GM21360 (cell line): ENCODE measurements around the gene UBR1.
"Not testable (repeated sequence)": the region's sequence is repeated elsewhere in the genome, so short reads cannot be mapped to it uniquely, and the experiment has no call there.

Experiments
- ATAC-seq: cut with Tn5 transposase; IDR thresholded peaks from one replicate; pipeline ENCODE4 v1.9.1; 2021; ENCODE audit warnings: mild to moderate bottlenecking, moderate library complexity; ENCODE audit not compliant: unreplicated experiment

Gene UBR1

DNA sequence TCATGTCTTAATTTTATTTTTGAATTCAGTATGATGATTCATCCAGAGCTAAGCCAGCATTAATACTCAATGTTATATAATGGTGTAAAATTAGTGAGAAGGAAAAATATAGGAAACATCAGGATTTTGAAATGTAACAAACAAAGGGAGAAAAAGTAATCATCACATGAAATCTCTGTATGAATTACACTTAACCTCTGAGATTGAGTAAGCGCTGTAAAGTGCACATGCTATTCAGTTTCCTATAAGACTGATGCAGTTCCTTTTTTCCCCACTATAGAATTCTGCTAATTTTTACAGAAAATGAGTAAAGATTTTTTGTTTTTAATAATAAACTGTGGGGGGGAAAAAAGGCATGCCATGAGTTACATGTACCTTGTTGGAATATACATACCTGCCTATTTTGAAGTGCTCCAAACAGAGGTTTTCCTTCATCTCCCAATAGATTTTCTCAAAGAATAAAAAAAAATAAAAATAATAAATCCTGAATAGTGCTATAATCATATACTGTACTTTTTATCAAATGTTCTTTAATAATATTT is 121.3 kb downstream of the UBR1 start:
- no peak for ATAC-seq

DNA sequence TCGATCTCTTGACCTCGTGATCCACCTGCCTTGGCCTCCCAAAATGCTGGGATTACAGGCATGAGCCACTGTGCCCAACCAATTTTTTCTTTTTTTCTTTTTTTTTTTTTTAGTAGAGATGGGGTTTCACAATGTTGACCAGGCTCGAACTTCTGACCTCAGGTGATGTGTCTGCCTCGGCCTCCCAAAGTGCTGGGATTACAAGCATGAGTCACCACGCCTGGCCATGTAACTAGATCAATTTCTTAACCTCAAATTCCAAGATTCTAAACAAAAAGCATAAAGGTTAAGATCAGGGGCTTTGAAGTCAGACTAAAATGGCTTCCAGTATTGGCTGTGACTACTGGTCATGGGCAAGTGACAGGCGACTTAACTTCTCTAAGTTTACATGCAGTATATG is 126.7 kb downstream of the UBR1 start:
- not testable (repeated sequence) for ATAC-seq

DNA sequence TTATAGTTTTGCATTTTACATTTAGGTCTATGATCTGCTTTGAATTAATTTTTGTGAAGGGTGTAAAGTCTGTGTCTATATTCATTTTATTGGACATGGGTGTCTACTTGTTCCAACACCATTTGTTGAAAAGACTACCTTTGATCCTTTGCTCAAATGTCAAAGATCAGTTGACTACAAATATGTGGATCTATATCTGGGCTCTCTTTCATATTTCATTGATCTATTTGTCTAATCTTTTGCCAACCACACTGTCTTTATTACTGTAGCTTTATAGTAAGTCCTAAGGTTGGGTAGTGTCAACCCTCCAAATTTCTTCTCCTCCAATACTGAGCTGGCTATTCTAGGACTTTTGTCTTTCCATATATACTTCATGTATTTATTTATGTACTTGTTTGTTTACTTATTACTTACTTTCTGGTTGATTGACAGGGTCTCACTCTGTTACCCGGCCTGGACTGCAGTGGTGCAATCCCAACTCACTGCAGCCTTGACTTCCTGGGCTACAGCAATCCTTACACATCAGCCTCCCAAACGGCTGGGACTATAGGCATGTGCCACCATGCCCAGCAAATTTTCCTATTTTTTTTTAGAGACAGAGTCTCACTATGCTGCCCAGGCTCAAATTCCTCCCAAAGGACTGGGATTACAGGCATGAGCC is 131.5 kb downstream of the UBR1 start:
- ATAC-seq, result no peak

DNA sequence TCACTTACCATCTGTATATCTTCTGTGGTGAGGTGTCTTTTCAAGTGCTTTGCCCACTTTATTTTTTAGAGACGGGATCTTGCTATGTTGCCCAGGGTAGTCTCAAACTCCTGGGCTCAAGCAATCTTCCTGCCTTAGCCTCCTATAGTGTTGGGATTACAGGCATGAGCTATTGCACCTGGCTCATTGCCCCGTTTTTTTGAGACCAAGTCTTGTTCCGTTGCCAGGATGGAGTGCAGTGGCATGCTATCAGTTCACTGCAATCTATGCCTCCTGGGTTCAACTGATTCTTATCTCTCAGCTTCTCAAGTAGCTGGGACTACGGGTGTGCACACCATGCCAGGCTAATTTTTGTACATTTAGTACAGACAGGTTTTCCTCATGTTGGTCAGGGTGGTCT is 132.7 kb downstream of the UBR1 start:
- ATAC-seq, result no peak

DNA sequence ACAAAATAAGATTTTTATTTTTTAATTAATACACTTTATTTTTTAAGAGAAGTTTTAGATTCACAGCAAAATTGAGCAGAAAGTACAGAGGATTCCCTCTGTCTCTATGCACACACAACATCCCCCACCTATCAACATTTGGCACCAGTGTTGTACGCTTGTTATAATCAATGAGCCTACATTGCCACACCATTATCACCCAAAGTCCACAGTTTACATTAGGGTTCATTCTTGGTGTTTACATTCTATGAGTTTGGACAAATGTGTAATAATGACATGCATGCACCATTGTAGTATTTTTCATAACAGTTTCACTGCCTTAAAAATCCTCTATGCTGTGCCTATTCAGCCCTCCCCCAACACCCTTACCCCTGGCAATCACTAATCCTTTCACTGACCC is 134.0 kb downstream of the UBR1 start:
- no peak for ATAC-seq

DNA sequence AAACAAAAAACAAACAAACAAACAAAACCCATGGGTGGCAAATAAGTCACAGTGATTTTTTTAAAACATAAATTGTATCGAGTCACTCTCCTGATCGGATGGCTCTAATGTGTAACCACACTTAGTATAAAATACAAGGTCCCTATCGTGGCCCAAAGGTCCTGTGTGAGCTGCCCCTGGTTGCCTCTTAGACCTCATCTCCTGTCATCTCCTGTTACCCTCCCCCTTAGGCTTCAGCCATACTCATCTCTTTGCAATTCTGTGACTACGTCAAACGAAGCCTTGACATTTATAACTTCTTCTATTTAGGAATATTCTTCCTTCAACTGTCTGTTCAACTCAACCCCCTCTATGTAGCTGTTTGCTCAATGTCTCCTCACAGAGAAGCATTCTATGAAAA is 141.4 kb downstream of the UBR1 start:
- no peak for ATAC-seq

DNA sequence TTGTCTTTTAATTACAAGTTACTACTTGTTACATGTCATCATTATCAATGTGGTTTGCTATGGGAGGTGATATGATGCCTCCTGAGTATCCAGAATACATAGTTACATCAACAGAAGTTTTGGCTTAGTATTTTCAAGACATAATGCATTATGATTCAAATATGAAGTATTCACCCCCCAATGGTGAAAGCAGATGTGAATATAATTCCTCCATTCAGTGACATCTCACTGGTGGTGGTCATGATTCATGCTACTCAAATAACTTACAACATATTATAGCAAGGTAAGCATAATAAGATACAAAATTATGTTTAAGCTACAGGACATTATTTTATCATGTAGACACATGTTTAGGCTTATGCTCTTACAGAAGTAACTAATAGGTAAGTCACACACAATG is 150.3 kb downstream of the UBR1 start:
- no peak for ATAC-seq

DNA sequence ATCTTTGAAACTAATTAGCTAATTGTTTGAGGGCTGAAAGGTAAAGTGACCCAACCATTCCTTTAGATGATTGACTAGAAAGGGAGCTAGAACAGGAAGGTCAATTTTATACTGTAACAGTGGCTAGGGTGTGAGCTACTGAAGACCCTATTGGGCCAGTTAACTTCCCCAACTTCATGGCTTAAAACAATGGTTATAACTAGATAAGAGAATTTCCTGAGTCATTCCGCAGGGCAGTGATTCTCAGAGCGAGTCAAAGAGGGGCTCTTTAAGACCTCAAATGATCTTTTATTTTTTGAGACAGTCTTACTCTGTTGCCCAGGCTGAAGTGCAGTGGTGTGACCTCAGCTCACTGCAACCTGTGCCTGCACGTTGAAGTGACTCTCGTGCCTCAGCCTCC is 151.5 kb downstream of the UBR1 start:
- ATAC-seq, result no peak

DNA sequence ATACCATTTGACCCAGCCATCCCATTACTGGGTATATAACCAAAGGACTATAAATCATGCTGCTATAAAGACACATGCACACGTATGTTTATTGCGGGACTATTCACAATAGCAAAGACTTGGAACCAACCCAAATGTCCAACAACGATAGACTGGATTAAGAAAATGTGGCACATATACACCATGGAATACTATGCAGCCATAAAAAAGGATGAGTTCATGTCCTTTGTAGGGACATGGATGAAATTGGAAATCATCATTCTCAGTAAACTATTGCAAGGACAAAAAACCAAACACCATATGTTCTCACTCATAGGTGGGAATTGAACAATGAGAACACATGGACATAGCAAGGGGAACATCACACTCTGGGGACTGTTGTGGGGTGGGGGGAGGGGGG is 156.9 kb downstream of the UBR1 start:
- ATAC-seq, result not testable (repeated sequence)

DNA sequence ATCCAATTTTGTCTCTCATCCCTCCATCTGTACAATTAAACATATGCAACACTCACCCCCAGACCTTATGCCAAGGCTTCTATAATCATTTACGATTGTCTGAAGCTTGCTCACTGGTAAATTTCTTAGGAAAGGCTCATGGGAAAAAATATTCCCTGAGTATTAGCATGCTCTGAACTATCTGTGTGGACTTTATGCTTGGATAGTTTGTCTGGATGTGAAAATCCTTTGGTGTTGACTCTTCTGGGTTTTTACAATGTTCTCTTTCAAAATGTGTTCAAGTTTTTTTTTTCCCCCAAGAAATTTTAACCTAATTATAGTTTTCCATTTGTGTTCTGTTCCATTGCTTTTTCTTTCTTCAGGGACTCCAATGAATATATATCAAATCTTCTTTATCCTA is 165.3 kb downstream of the UBR1 start:
- ATAC-seq, result no peak

DNA sequence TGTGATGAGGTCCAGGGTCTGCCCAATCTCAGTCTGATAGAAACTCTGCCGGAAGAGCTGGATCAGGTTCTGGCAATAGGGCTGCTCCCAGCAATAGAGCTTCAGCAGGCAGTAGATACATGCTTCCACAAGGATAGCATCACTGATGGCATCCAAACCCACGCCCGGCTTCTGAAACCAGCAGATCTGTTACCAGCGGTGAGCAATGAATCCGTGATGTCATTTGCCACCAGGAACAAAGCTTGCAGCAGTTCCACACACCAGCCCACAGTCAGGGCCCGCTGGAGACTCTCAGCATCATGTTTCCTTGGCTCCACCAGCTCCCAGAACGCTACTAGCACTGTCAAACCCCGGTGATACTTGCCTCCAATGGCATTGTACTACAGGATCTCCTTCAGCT is 166.0 kb downstream of the UBR1 start:
- ATAC-seq, result no peak

DNA sequence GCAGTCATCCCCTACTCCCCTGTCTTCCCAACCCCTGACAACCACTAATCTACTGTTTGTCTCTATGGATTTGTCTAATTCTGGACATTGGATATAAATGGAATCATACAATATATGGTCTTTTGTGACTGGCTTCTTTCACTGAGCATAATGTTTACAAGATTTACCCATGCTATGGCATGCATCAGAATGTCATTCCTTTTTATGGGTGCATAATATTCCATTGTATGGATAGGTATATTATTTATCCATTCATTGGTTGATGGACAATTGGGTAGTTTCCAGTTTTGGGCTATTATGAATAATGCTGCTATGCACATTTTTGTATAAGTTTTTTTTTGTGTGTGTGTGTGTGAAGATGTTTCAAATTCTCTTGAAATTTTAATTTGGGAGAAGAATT is 168.7 kb downstream of the UBR1 start:
- no peak for ATAC-seq

DNA sequence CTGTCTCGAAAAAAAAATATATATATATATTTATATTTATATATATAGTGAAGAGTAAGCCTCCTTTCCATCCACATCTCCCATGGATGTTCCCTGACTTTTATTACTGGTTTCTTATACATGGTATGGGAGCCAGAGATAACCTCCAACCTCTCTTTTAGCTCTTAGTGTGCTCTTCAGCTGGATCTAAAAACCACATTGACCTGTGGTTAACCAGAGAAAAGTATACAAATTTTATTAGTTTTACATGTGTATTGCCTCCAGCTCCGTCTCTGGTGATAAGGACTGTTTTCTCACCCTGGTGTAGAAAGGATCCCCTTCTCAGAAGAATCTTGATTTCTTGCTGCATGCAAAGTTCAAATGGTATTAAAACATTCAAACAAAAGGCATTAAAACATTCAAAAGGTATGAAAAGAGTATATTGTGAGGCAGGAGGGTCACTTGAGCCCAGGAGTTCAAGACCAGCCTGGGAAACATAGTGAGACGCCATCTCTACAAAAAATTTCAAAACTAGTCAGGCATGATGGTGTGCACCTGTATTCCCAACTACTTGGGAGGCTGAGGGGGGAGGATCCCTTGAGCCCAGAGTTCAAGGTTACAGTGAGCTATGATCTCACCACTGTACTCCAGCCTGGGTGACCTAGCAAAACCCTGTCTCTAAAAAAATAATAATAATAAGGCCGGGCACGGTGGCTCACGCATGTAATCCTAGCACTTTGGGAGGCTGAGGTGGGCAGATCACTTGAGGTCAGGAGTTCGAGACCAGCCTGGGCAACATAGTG is 171.8 kb downstream of the UBR1 start:
- no peak for ATAC-seq

DNA sequence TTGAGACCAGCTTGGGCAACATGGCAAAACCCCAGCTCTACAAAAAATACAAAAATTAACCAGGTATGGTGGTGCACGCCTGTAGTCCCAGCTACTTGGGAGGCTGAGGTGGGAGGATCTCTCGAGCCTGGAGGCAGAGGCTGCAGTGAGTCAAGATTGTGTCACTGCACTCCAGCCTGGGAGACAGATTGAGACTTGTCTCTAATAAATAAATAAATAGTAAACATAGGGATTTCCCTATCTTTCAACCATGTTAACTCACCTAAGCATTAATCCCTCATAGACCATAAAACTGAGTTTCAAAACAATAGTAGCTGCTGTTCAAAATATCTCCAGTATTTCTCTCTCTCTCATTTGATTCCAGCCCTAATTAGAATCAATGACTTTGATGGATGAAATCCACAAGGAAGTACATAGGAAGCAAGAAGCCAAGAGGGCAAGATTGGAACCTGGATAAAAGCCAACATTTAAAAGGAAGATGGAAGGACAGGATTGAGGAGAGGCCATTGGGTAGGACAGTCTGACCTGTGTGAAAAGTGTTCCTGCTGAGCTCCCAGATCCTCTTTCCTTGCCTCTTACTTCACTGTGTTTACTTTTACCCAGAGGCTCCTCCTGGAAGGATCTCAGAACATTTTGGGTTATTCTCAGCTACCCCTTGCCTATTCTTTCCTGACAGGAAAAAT is 172.9 kb downstream of the UBR1 start:
- ATAC-seq, result no peak

DNA sequence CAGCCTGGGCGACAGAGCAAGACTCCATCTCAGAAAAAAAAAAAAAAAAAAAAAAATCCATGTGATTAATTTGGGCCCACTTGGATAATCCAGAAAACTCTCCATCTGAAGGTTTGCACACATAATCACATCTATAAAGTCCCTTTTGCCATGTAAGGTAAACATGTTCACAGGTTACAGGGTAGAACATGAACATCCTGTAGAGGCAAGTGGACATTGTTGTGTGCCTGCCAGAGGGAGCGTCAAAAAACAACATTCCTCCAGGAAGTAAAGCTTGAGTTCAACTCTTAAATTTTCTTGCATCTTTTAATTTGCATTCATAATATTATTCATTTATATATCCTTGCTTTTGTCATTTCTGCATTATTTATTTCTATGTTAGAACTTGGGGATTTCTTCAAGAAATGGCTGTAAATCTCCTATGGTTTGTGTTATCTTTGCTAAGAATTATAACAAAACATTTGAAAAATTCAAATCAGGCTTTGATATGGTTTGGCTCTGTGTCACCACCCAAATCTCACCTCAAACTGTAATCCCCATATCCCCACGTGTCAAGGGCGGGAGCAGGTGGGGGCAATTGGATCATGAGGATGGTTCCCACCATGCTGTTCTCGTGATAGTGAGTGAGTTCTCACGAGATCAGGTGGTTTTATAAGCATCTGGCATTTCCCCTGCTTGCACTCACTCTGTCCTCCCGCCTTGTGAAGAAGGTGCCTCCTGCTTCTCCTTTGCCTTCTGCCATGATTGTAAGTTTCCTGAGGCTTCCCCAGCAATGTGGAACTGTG is 173.9 kb downstream of the UBR1 start:
- no peak for ATAC-seq

DNA sequence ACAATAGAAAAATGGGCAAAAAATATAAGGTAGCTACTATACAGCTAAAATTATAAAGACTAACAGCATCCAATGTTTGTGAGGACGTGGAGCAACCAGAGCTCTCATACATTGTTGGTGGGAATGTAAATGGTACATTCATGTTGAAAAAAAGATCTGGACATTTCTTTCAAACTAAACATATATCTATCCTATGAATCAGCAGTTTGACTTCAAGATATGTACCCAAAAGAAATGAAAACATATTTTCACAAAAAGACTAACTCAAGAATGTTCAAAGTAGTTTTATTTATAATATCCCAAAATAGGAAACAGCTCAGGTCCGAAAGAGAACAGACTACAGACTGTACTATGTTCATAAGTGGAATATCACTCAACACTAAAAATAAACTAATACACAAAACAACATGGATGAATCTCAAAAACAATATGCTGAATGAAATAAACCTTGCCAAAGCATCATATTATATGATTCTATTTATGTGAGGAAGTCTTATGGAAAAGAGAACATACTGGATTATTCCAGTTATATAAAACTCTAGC is 176.5 kb downstream of the UBR1 start:
- ATAC-seq, result no peak

DNA sequence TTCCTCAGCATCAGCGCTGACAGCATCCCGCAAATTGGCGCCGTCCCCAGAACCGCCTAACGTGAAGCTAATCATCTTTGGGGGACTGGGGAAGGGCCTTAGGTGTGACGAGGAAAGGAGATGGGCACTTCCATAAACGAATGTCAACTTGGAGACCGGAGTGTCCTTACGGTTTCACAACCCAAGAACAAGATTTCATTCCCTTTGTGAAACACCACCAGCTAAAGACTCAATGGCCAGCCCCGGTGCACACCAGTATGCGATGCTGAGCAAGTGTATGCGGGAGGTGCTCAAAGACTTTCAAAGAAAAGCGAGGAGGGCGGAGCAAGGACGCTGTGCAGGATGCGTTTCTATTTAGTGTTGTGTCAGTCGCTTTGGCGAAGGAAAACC is 184.5 kb downstream of the UBR1 start:
- ATAC-seq, result peak; percentile 13

DNA sequence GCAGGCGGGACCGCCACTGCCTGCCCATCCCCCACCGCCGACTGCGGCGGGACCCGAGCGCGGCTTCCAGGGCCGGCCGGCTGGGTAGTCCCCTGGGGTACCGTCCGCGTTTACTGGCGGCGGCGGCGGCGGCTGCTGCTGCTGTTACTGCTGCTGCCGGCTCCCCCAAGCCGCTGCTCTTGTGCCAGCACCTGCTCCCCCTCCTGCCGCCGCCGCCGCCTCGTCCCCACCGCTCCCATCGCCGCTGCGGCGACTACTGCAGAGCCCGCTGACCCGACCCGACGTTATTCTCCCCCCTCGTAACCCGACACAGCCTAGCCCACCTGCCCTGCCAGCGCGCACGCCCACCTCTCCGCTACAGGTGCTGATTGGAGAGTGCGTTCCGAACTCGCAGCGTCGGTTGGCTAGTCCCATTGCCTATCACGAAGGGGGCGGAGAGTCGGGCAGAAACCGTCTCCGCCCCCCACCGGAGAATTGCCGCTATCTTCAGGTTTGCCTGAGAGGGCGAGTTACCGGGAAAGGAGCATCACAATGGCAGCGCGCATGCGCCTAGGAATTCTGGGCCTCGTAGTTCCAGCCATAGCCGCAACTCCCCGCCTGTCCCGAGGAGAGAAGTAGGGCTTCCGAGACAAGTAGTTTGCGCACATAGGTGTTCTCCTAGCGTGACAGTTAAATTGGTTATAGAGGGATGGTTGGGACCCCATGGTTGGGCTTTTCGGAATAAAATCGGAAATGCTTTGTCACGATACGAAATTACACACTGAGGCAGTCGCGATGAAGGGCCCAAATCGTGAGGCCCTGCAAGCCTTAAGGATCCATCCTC is 185.1 kb downstream of the UBR1 start, which contains the start of gene TTBK2:
TTBK2 (minus strand) TSS at position 260 of the 823 bp plus-strand sequence. CDS start 42,161 bp downstream, outside the sequence.
- peak; percentile 87 for ATAC-seq

DNA sequence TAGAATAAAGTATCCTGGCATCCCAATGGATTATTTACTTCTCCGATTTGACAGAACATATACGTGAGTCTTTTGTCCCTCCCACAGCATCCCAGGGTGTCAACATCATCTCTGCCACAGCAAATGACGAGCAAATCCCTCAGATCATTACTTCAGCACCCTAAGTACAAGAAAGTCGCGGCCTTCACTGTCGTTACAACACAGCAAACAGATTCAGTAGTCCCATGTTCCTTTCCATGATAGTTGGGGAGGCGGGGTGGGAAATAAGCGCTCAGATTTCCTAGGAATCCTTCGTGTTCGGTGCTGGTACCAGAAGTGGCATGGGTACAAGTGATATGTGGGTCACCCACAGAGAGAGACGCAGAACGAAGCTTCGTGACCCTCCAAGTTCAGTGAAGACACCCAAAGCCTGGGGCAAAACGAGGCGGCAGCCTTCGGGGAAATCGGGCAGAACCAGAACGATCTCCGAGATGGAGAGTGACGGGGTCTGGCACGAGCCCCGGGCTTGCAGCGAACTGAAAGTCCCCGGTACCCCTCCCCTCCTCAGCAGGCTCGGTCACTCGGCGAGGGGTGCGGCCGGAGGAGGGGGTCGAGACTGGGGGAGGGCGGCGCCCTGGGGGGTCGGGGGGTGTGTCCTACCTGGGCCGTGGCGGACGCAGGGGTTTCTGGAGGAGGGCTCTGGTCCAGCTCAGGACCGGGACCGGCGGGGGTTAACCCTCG is 185.9 kb downstream of the UBR1 start:
- no peak for ATAC-seq
